ENCODE data around the gene TDRD12.

- TF ChIP-seq, protein P1, sequence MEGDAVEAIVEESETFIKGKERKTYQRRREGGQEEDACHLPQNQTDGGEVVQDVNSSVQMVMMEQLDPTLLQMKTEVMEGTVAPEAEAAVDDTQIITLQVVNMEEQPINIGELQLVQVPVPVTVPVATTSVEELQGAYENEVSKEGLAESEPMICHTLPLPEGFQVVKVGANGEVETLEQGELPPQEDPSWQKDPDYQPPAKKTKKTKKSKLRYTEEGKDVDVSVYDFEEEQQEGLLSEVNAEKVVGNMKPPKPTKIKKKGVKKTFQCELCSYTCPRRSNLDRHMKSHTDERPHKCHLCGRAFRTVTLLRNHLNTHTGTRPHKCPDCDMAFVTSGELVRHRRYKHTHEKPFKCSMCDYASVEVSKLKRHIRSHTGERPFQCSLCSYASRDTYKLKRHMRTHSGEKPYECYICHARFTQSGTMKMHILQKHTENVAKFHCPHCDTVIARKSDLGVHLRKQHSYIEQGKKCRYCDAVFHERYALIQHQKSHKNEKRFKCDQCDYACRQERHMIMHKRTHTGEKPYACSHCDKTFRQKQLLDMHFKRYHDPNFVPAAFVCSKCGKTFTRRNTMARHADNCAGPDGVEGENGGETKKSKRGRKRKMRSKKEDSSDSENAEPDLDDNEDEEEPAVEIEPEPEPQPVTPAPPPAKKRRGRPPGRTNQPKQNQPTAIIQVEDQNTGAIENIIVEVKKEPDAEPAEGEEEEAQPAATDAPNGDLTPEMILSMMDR (IDR thresholded peaks at IDR 0.05; ENCODE audit: low read depth, low read length) = no peak
- no peak for TF ChIP-seq EZH2phosphoT487 (IDR thresholded peaks at IDR 0.05; ENCODE audit: low read depth)
Observed at GRCh38 chr19:32869369-32869965, 149.9 kb downstream of the TDRD12 start, which contains the start of gene SLC7A9.
